Stimulated activated memory B cell treated with anti-CD40 and anti-IgM and Interleukin-4, amounts not matched to agents 10 μg/mL and 1 μg/mL and 100 μg/mL, for 72 hours (primary cell): ENCODE results near the gene DARS2.

Experiments
- ATAC-seq: fragments of 150-1000 bp; cut with Tn5 transposase; 2 replicates; pipeline ENCODE4 v1.10.0; 2021
- H3K27ac Mint-ChIP-seq: one replicate; pipeline ENCODE4 v1.8.0; 2022; ENCODE audit warnings: mild to moderate bottlenecking, mixed read lengths
- H3K27me3 Mint-ChIP-seq: one replicate; pipeline ENCODE4 v1.8.0; 2022; ENCODE audit warnings: mixed read lengths
- H3K36me3 Mint-ChIP-seq: one replicate; pipeline ENCODE4 v1.8.0; 2022; ENCODE audit warnings: mixed read lengths
- H3K4me1 Mint-ChIP-seq: one replicate; pipeline ENCODE4 v1.8.0; 2022; ENCODE audit warnings: mixed read lengths
- H3K4me3 Mint-ChIP-seq: one replicate; pipeline ENCODE4 v1.8.0; 2022; ENCODE audit warnings: mild to moderate bottlenecking, moderate library complexity, mixed read lengths
- H3K9me3 Mint-ChIP-seq: one replicate; pipeline ENCODE4 v1.8.0; 2022; ENCODE audit warnings: mixed read lengths

The DARS2 gene

GRCh38 chr1:173889885-173890284 lies 65.4 kb downstream of the DARS2 start:
- no peak overlapping the region for H3K27ac Mint-ChIP-seq
- H3K36me3 Mint-ChIP-seq = peaks cover 52% of the 10 kb centered on the region
- H3K4me3 Mint-ChIP-seq = no peak overlapping the region
- no peaks in the 10 kb centered on the region for H3K27me3 Mint-ChIP-seq
- ATAC-seq = no peak
- H3K4me1 Mint-ChIP-seq = peaks cover 10% of the 10 kb centered on the region
- H3K9me3 Mint-ChIP-seq = no peaks in the 10 kb centered on the region

GRCh38 chr1:173893611-173894010 lies 69.1 kb downstream of the DARS2 start:
- H3K36me3 Mint-ChIP-seq = peaks cover 48% of the 10 kb centered on the region

GRCh38 chr1:173894189-173894588 lies 69.7 kb downstream of the DARS2 start:
- Mint-ChIP-seq H3K9me3 (no peaks in the 10 kb centered on the region), H3K27me3 (no peaks in the 10 kb centered on the region), H3K27ac (no peak overlapping the region), H3K4me1 (peaks cover 4% of the 10 kb centered on the region), H3K4me3 (no peak overlapping the region), H3K36me3 (peaks cover 48% of the 10 kb centered on the region)
- no peak for ATAC-seq

More at GRCh38 chr1:173893611-173894010, 69.1 kb downstream of the DARS2 start:
- peaks cover 4% of the 10 kb centered on the region for H3K4me1 Mint-ChIP-seq
- no peaks in the 10 kb centered on the region for H3K27me3 Mint-ChIP-seq
- no peaks in the 10 kb centered on the region for H3K9me3 Mint-ChIP-seq
- no peak for ATAC-seq
- H3K4me3 Mint-ChIP-seq = no peak overlapping the region
- H3K27ac Mint-ChIP-seq = no peak overlapping the region

DNA sequence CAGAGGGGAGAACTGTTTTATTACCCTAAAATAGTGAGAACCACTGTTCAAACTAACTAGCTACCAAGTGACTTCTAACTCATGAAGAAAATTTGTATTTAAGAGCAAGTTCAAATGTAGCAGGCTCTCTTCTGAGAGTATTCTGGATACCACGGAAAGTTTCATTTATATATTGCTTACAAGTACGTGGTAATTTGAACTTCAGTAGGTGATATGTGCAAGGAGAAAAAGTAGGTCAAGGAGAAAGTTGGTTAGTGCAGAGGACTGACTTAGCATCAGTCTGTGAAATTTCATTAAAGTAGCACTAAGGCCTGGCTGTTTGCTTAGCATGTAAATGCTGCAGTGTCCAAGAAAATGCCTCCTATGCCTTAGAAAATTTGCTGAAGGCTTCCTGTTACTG lies 76.0 kb downstream of the DARS2 start:
- Mint-ChIP-seq H3K4me1 (no peaks in the 10 kb centered on the region), H3K36me3 (peaks cover 23% of the 10 kb centered on the region), H3K9me3 (no peaks in the 10 kb centered on the region), H3K27me3 (no peaks in the 10 kb centered on the region), H3K4me3 (no peak overlapping the region), H3K27ac (no peak overlapping the region)
- no peak for ATAC-seq

- Mint-ChIP-seq H3K27ac (no peak overlapping the region), H3K4me3 (no peak overlapping the region)
Measured at GRCh38 chr1:173900992-173901391, 76.5 kb downstream of the DARS2 start.

GRCh38 chr1:173903827-173904531 lies 79.5 kb downstream of the DARS2 start:
- Mint-ChIP-seq H3K27ac (no peak overlapping the region), H3K4me1 (no peaks in the 10 kb centered on the region), H3K36me3 (peaks cover 17% of the 10 kb centered on the region), H3K9me3 (no peaks in the 10 kb centered on the region), H3K4me3 (no peak overlapping the region), H3K27me3 (no peaks in the 10 kb centered on the region)
- no peak for ATAC-seq

More at GRCh38 chr1:173900992-173901391, 76.5 kb downstream of the DARS2 start:
- Mint-ChIP-seq H3K27me3 (no peaks in the 10 kb centered on the region), H3K4me1 (no peaks in the 10 kb centered on the region), H3K36me3 (peaks cover 22% of the 10 kb centered on the region), H3K9me3 (no peaks in the 10 kb centered on the region)
- ATAC-seq = no peak
